Measurements from ENCODE around the gene LEMD1. TPM values are rescaled to one million over a fixed set of nuclear protein-coding genes. Genes with fewer than 3 reads are reported as not detected.

The LEMD1 gene
- total RNA-seq, 2 donors from 2014 or later, result not detected

DNA sequence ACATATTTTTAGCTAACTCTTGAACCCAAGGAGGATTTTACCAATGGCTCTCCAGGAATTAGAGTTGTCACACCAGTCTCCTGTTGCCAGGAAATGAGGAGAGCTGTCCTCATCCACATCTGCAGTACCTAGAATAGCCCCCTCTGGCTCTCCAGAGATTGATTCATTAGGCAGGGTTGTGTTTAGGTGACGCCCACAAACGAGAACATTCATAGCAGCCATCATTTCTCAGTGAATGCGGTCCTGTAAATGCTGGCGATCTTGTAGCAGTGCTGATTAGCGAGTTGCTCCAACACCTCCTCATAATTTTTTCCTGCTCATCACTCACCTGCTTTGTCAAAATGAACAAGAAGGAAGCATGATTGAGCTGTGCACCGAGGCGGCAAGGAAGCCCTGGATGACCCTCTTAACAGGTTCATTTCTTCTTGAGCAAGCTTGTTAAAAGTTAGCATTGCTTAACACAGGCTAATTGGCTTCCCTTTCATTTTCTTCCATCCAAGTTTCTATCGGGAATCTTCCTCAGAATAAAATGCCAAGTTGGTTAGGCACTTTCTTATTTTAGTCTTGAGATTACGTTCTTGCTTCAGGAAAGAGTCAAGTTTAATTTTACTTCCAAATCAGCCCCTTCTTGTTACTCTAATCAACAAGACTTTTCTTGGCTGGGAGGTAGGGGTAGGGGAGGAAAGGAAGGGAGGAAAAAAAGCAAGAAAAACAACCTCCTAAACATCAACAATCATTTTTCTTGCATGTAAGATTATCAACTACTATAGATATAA is 48.6 kb downstream of the LEMD1 start:
- TF ChIP-seq, protein P1, sequence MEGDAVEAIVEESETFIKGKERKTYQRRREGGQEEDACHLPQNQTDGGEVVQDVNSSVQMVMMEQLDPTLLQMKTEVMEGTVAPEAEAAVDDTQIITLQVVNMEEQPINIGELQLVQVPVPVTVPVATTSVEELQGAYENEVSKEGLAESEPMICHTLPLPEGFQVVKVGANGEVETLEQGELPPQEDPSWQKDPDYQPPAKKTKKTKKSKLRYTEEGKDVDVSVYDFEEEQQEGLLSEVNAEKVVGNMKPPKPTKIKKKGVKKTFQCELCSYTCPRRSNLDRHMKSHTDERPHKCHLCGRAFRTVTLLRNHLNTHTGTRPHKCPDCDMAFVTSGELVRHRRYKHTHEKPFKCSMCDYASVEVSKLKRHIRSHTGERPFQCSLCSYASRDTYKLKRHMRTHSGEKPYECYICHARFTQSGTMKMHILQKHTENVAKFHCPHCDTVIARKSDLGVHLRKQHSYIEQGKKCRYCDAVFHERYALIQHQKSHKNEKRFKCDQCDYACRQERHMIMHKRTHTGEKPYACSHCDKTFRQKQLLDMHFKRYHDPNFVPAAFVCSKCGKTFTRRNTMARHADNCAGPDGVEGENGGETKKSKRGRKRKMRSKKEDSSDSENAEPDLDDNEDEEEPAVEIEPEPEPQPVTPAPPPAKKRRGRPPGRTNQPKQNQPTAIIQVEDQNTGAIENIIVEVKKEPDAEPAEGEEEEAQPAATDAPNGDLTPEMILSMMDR (IDR thresholded peaks at IDR 0.05), result no peak
- no peak for TF ChIP-seq POLR2A (IDR thresholded peaks at IDR 0.05)
- H3K4me1 ChIP-seq, result peaks cover 61% of the 10 kb centered on the region

GRCh38 chr1:205371871-205372660 is 49.8 kb downstream of the LEMD1 start:
- no peak overlapping the region for H3K27ac ChIP-seq
- ATAC-seq (no peak), DNase-seq (peak in 2 of 4 donors; percentile 29 to 34)
- H3K4me1 ChIP-seq, result peaks cover 72% of the 10 kb centered on the region
- H3K27me3 ChIP-seq, result no peaks in the 10 kb centered on the region
- H3K4me3 ChIP-seq, result no peak overlapping the region
- TF ChIP-seq, protein P1 (IDR thresholded peaks at IDR 0.05), result no peak
- TF ChIP-seq POLR2A (IDR thresholded peaks at IDR 0.05), result no peak
- 46 to 56% methylated on average over 11 of the region's 11 CpGs for WGBS, 2 donors
- intact Hi-C loops (cut with DNase I), result no loop called here
- H3K9me3 ChIP-seq, result no peaks in the 10 kb centered on the region
- no peaks in the 10 kb centered on the region for H3K36me3 ChIP-seq (replicated peaks in 1 of 2; ENCODE audit: insufficient read depth in 1 of 2, low read depth in 2 of 2)

More for the DNA sequence above, 48.6 kb downstream of the LEMD1 start:
- Histone ChIP-seq H3K27ac (no peak overlapping the region), H3K36me3 (replicated peaks in 1 of 2; ENCODE audit: insufficient read depth in 1 of 2, low read depth in 2 of 2) (no peaks in the 10 kb centered on the region), H3K9me3 (no peaks in the 10 kb centered on the region), H3K4me3 (no peak overlapping the region), H3K27me3 (no peaks in the 10 kb centered on the region)
- no peak for ATAC-seq
- WGBS, 2 donors, result 39 to 57% methylated on average over 9 of the region's 9 CpGs
- DNase-seq, result no peak
- intact Hi-C loops (cut with DNase I), result no loop called here

- H3K9me3 ChIP-seq, result no peaks in the 10 kb centered on the region
- H3K36me3 ChIP-seq (replicated peaks in 1 of 2; ENCODE audit: insufficient read depth in 1 of 2, low read depth in 2 of 2), result no peaks in the 10 kb centered on the region
- H3K4me1 ChIP-seq, result peaks cover 85% of the 10 kb centered on the region
- DNase-seq, result peak; percentile 50 to 80 (median 66)
- H3K27me3 ChIP-seq, result no peaks in the 10 kb centered on the region
- H3K4me3 ChIP-seq, result no peak overlapping the region
- H3K27ac ChIP-seq, result no peak overlapping the region
- TF ChIP-seq, protein P1 (IDR thresholded peaks at IDR 0.05), result no peak
- TF ChIP-seq POLR2A (IDR thresholded peaks at IDR 0.05), result no peak
- intact Hi-C loops (cut with DNase I), result no loop called here
- peak; percentile 70 for ATAC-seq
Observed at GRCh38 chr1:205370780-205371179, 51.1 kb downstream of the LEMD1 start.

GRCh38 chr1:205369701-205370123 is 52.1 kb downstream of the LEMD1 start:
- no peak overlapping the region for H3K4me3 ChIP-seq
- peaks cover 92% of the 10 kb centered on the region for H3K4me1 ChIP-seq
- H3K9me3 ChIP-seq, result no peaks in the 10 kb centered on the region
- H3K27me3 ChIP-seq, result no peaks in the 10 kb centered on the region
- TF ChIP-seq, protein P1 (IDR thresholded peaks at IDR 0.05), result no peak
- TF ChIP-seq POLR2A (IDR thresholded peaks at IDR 0.05), result no peak
- 26 to 42% methylated on average over 3 of the region's 3 CpGs for WGBS, 2 donors
- ATAC-seq, result peak; percentile 40
- no peaks in the 10 kb centered on the region for H3K36me3 ChIP-seq (replicated peaks in 1 of 2; ENCODE audit: insufficient read depth in 1 of 2, low read depth in 2 of 2)
- DNase-seq, result peak; percentile 24 to 65 (median 40)
- intact Hi-C loops (cut with DNase I), result no loop called here
- peak overlapping the region in 1 of 4 donors; percentile 2 for H3K27ac ChIP-seq
